H1 (cell line): ENCODE measurements around the gene NELFCD. TPM values are rescaled to one million over a fixed set of nuclear protein-coding genes. Genes with fewer than 3 reads are reported as not detected.

ENCODE experiments used
- CTCF ChIA-PET: fragments of 300-600 bp; sonication (Branson Sonifier 250); formaldehyde crosslinking; loops from one replicate; lab custom pipeline; 2021; ENCODE audit not compliant: partially characterized antibody; lab: Charles Lee
- POLR2A ChIA-PET: fragments of 300-600 bp; sonication (Branson Sonifier 250); formaldehyde crosslinking; loops from one replicate; lab custom pipeline; 2021; ENCODE audit warnings: inconsistent platforms; ENCODE audit not compliant: partially characterized antibody; lab: Charles Lee
- DNase-seq, 2 experiments: peaks; one replicate each; pipeline versions ENCODE4 v3.0.0 to v3.0.0-alpha.2; 2010 to 2022; ENCODE audit warnings: low spot score in 2 of 2, low read depth in 1 of 2, mixed read lengths in 1 of 2
- FAIRE-seq: peaks from 2 replicates; lab custom pipeline; 2011; peaks lifted over from hg19 to GRCh38; lab: Jason Lieb, UNC
- H2AFZ ChIP-seq: 2 replicates; pipeline ENCODE4 v1.8.1; 2012; ENCODE audit warnings: low read length, inconsistent platforms
- H2AK5ac ChIP-seq: 2 replicates; pipeline ENCODE4 v1.6.1; 2013; ENCODE audit warnings: low read depth, low read length
- H2BK120ac ChIP-seq: replicated peaks from 2 replicates; pipeline ENCODE3; 2013; ENCODE audit warnings: low read depth, low read length, inconsistent platforms
- H2BK12ac ChIP-seq: 2 replicates; pipeline ENCODE4 v1.6.1; 2013; ENCODE audit warnings: low read depth, low read length
- H2BK15ac ChIP-seq: 2 replicates; pipeline ENCODE4 v1.6.1; 2013; ENCODE audit warnings: low read length
- H2BK20ac ChIP-seq: 2 replicates; pipeline ENCODE4 v1.6.1; 2013; ENCODE audit warnings: low read length
- H2BK5ac ChIP-seq: 2 replicates; pipeline ENCODE4 v1.6.1; 2013; ENCODE audit warnings: low read depth, low read length
- H3K14ac ChIP-seq: 2 replicates; pipeline ENCODE4 v1.6.1; 2013; ENCODE audit warnings: inconsistent platforms; ENCODE audit not compliant: insufficient read length
- H3K18ac ChIP-seq: 2 replicates; pipeline ENCODE4 v1.6.1; 2013; ENCODE audit warnings: low read length; ENCODE audit errors: extremely low read depth
- H3K23ac ChIP-seq: 2 replicates; pipeline ENCODE4 v1.6.1; 2013; ENCODE audit warnings: inconsistent platforms; ENCODE audit not compliant: insufficient read length
- H3K23me2 ChIP-seq: 2 replicates; pipeline ENCODE4 v1.6.1; 2013; ENCODE audit warnings: low read depth, low read length
- H3K27ac ChIP-seq: 2 replicates; pipeline ENCODE4 v1.6.1; 2011; ENCODE audit warnings: low read depth, low read length, inconsistent platforms
- H3K27me3 ChIP-seq, 4 experiments: replicated peaks in 1 of 4; 1 replicate in 1 of 4; 2 replicates in 3 of 4; pipeline versions ENCODE4 v1.6.1 to v1.8.1; 2011 to 2013; ENCODE audit warnings: low read length in 3 of 4, mild to moderate bottlenecking in 3 of 4, inconsistent platforms in 2 of 4, mixed read lengths in 2 of 4, moderate library complexity in 1 of 4; ENCODE audit not compliant: control insufficient read depth in 3 of 4, insufficient read depth in 3 of 4; ENCODE audit errors: extremely low read depth in 1 of 4
- H3K36me3 ChIP-seq, 4 experiments: 2 replicates each; pipeline versions ENCODE4 v1.6.1 to v1.8.1; 2011 to 2013; ENCODE audit warnings: mild to moderate bottlenecking in 4 of 4, low read length in 3 of 4, moderate library complexity in 2 of 4, control low read depth in 1 of 4, inconsistent platforms in 1 of 4; ENCODE audit not compliant: insufficient read depth in 4 of 4, control insufficient read depth in 2 of 4
- H3K4ac ChIP-seq: replicated peaks from 2 replicates; pipeline ENCODE3; 2013; ENCODE audit warnings: low read length, low read depth, mixed read lengths, inconsistent platforms; ENCODE audit not compliant: insufficient read length
- H3K4me1 ChIP-seq, 4 experiments: replicated peaks in 1 of 4; 1 replicate in 1 of 4; 2 replicates in 3 of 4; pipeline versions ENCODE4 v1.6.1 to v1.8.1; 2011 to 2013; ENCODE audit warnings: low read length in 3 of 4, inconsistent platforms in 2 of 4, mixed read lengths in 1 of 4; ENCODE audit not compliant: insufficient read depth in 4 of 4, control insufficient read depth in 3 of 4
- H3K4me2 ChIP-seq, 2 experiments: 2 replicates each; pipeline versions ENCODE4 v1.6.1 to v1.8.1; 2011 to 2013; ENCODE audit warnings: low read depth in 2 of 2, low read length in 2 of 2, control low read depth in 1 of 2, inconsistent platforms in 1 of 2, mild to moderate bottlenecking in 1 of 2; ENCODE audit not compliant: insufficient read depth in 1 of 2
- H3K4me3 ChIP-seq, 4 experiments: fragments of 200-600, 300-600 bp in 1 of 4; sonication (generic), shearing (Covaris generic), sonication (Bioruptor Twin) in 1 of 4; 2 replicates each; pipeline versions ENCODE4 v1.5.1 to v1.8.1; 2011 to 2016; ENCODE audit warnings: low read length in 4 of 4, low read depth in 3 of 4, control low read depth in 2 of 4, inconsistent platforms in 2 of 4, mild to moderate bottlenecking in 2 of 4, mixed read lengths in 1 of 4, moderate library complexity in 1 of 4; ENCODE audit not compliant: insufficient read depth in 2 of 4; ENCODE audit errors: extremely low read depth in 1 of 4
- H3K56ac ChIP-seq: replicated peaks from 2 replicates; pipeline ENCODE3; 2013; ENCODE audit warnings: low read depth, mild to moderate bottlenecking, mixed read lengths, low read length, inconsistent platforms; ENCODE audit not compliant: insufficient read length
- H3K79me1 ChIP-seq: 2 replicates; pipeline ENCODE4 v1.6.1; 2013; ENCODE audit warnings: low read depth, low read length, control low read depth
- H3K79me2 ChIP-seq, 2 experiments: 2 replicates each; pipeline versions ENCODE4 v1.6.1 to v1.8.1; 2012 to 2013; ENCODE audit warnings: low read length in 2 of 2, mild to moderate bottlenecking in 2 of 2, inconsistent platforms in 1 of 2; ENCODE audit not compliant: insufficient read depth in 2 of 2, control insufficient read depth in 1 of 2
- H3K9ac ChIP-seq, 4 experiments: replicated peaks in 1 of 4; 1 replicate in 1 of 4; 2 replicates in 3 of 4; pipeline versions ENCODE4 v1.6.1 to v1.8.1; 2011 to 2013; ENCODE audit warnings: low read depth in 3 of 4, low read length in 3 of 4, control low read depth in 2 of 4, mild to moderate bottlenecking in 2 of 4, moderate library complexity in 2 of 4, inconsistent platforms in 1 of 4; ENCODE audit errors: extremely low read depth in 1 of 4
- H3K9me3 ChIP-seq, 2 experiments: 2 replicates each; pipeline versions ENCODE4 v1.6.1 to v1.8.1; 2012 to 2013; ENCODE audit warnings: mild to moderate bottlenecking in 2 of 2, moderate library complexity in 2 of 2, control low read depth in 1 of 2, inconsistent platforms in 1 of 2, low read depth in 1 of 2, low read length in 1 of 2, mixed read lengths in 1 of 2; ENCODE audit not compliant: insufficient read depth in 2 of 2
- H4K20me1 ChIP-seq, 2 experiments: replicated peaks in 1 of 2; 2 replicates each; pipeline versions ENCODE3 to v1.8.1; 2011 to 2013; ENCODE audit warnings: inconsistent platforms in 2 of 2, low read length in 2 of 2, mild to moderate bottlenecking in 1 of 2; ENCODE audit not compliant: insufficient read depth in 2 of 2, control insufficient read depth in 1 of 2
- H4K5ac ChIP-seq: 2 replicates; pipeline ENCODE4 v1.6.1; 2013; ENCODE audit warnings: low read length, low read depth, mixed read lengths, inconsistent platforms; ENCODE audit not compliant: insufficient read length
- H4K8ac ChIP-seq: 2 replicates; pipeline ENCODE4 v1.8.0; 2013; ENCODE audit warnings: mild to moderate bottlenecking, moderate library complexity, low read length, inconsistent platforms; ENCODE audit not compliant: insufficient read depth; ENCODE audit errors: extremely low read depth
- H4K91ac ChIP-seq: replicated peaks from 2 replicates; pipeline ENCODE3; 2013; ENCODE audit warnings: low read length, mixed read lengths, inconsistent platforms; ENCODE audit not compliant: insufficient read length
- EGR1 ChIP-seq: IDR thresholded peaks from 2 replicates; pipeline ENCODE4 v1.6.1; 2011; ENCODE audit warnings: low read depth, low read length, borderline replicate concordance
- EZH2 ChIP-seq: fragments of 200-600 bp; sonication (generic); IDR thresholded peaks from 2 replicates; pipeline ENCODE4 v1.7.1; 2012; ENCODE audit warnings: low read depth, mild to moderate bottlenecking, moderate library complexity, low read length, inconsistent platforms; ENCODE audit not compliant: severe bottlenecking
- NANOG ChIP-seq: IDR thresholded peaks from 2 replicates; pipeline ENCODE4 v1.6.1; 2011; ENCODE audit warnings: low read length, low read depth, mild to moderate bottlenecking, inconsistent platforms; ENCODE audit not compliant: insufficient read depth, poor library complexity, severe bottlenecking
- SP1 ChIP-seq: IDR thresholded peaks from 2 replicates; pipeline ENCODE4 v1.6.1; 2011; ENCODE audit warnings: low read depth, low read length
- SP4 ChIP-seq: IDR thresholded peaks from 2 replicates; pipeline ENCODE4 v1.6.1; 2012; ENCODE audit warnings: low read length, inconsistent platforms
- SUZ12 ChIP-seq: fragments of 200-600 bp; sonication (generic); IDR thresholded peaks from 2 replicates; pipeline ENCODE4 v1.6.1; 2012; ENCODE audit warnings: mild to moderate bottlenecking, inconsistent platforms, low read length, moderate library complexity, mixed read lengths
- USF2 ChIP-seq: IDR thresholded peaks from 2 replicates; pipeline ENCODE4 v1.6.1; 2011; ENCODE audit warnings: low read length, improper control_type of control experiment
- YY1 ChIP-seq: IDR thresholded peaks from 2 replicates; pipeline ENCODE4 v1.6.1; 2011; ENCODE audit warnings: low read depth, mild to moderate bottlenecking, low read length
- WGBS, 2 experiments: shearing (Covaris generic) in 1 of 2; methylation state at CpG; one replicate each; pipeline versions ENCODE4 v1.1.6 to v1.1.7; 2013 to 2015; ENCODE audit warnings: low lambda C conversion rate in 2 of 2, mixed read lengths in 2 of 2, inconsistent platforms in 1 of 2, low coverage in 1 of 2, missing lambda C conversion rate in 1 of 2; ENCODE audit not compliant: insufficient replicate concordance in 2 of 2, insufficient coverage in 1 of 2, insufficient read length in 1 of 2; ENCODE audit errors: extremely low coverage in 1 of 2, missing lambda C conversion rate in 1 of 2; 5-methylcytosine and 5-hydroxymethylcytosine counted together
- polyA plus RNA-seq, 7 experiments: library from polyadenylated mRNA; depleted of rRNA in 3 of 7; stranded (reverse) in 5 of 7; unstranded in 2 of 7; fragments of >200 nt in 5 of 7; fragments of 200-250 nt in 2 of 7; gene quantifications; 1 replicate in 5 of 7; 2 replicates in 1 of 7; 4 replicates in 1 of 7; pipeline versions ENCODE4 v1.2.1 to v1.2.3, GENCODE V29; 2011 to 2013; ENCODE audit warnings: missing spikeins in 2 of 7, mixed read lengths in 2 of 7
- total RNA-seq: library from RNA; stranded (reverse); fragmentation: NEBNext Ultra II Directional; extraction: Animal tissue kit (Norgen Biotek cat#: 25700); gene quantifications from 2 replicates; pipeline ENCODE4 v1.2.1, GENCODE V29; 2021

The NELFCD gene
- total and polyA plus RNA-seq, 2 of the 8 experiments (the other 6 are each of a cell fraction or from before 2014, with no cell fraction given) = 35.5 to 59.6 TPM

GRCh38 chr20:58942549-58942948 is 38.5 kb upstream of the NELFCD start:
- WGBS, 2 experiments = 82% methylated on average over 4 of the region's 4 CpGs; no CpG with 5 or more reads in 1 of the 2 experiments
- Histone ChIP-seq H4K91ac (no peak overlapping the region), H4K5ac (no peak overlapping the region), H4K8ac (no peak overlapping the region), H3K23me2 (no peaks in the 10 kb centered on the region), H4K20me1 (no peaks in the 10 kb centered on the region), H3K14ac (no peak overlapping the region), H3K27me3 (no peaks in the 10 kb centered on the region), H3K23ac (no peak overlapping the region), H2BK15ac (no peak overlapping the region), H3K9ac (no peak overlapping the region), H3K18ac (no peak overlapping the region), H2BK12ac (no peak overlapping the region), H3K4me1 (no peaks in the 10 kb centered on the region), H3K9me3 (no peaks in the 10 kb centered on the region), H2BK20ac (no peak overlapping the region), H3K4me3 (no peak overlapping the region), H3K56ac (no peak overlapping the region), H3K79me2 (no peaks in the 10 kb centered on the region), H2BK120ac (no peak overlapping the region), H3K36me3 (no peaks in the 10 kb centered on the region; a peak in 1 of 8 replicates), H3K4ac (no peak overlapping the region), H2AK5ac (no peak overlapping the region), H3K4me2 (no peak overlapping the region), H2AFZ (no peak overlapping the region), H2BK5ac (no peak overlapping the region), H3K27ac (no peak overlapping the region), H3K79me1 (no peaks in the 10 kb centered on the region)
- DNase-seq (no peak), FAIRE-seq (no peak)
- ChIA-PET CTCF (interaction anchor here (0.6 kb wide), 1 partner anchor 353 kb away, joined by 3 read pairs; no protein-coding TSS in a partner anchor), POLR2A (no interaction called here)
- TF ChIP-seq USF2 (no peak), EZH2 (no peak), EGR1 (no peak), SP4 (no peak), YY1 (no peak), SUZ12 (no peak), NANOG (no peak), SP1 (no peak)
